Natural killer cell treated with Interleukin-12 subunit alpha and Interleukin-12 subunit beta and Interleukin-15 and Interleukin-18, amount 100 ng/mL, for 72 hours (primary cell): Measurements from ENCODE around the gene GRK6. TPM values are rescaled to one million over a fixed set of nuclear protein-coding genes. Genes with fewer than 3 reads are reported as not detected.
A peak's percentile ranks its signal among the peaks of the same experiment; 100 is the strongest.

ENCODE experiments used
- ATAC-seq, 2 donors: fragments of 150-1000 bp; cut with Tn5 transposase in 1 of 2; sonication (Bioruptor Pico), chemical (Tn5 transposase) in 1 of 2; 2 replicates each; pipeline ENCODE4 v1.10.0; 2021
- DNase-seq: peaks from one replicate; pipeline ENCODE4 v3.0.0; 2022; ENCODE audit warnings: low spot score
- H3K27ac Mint-ChIP-seq, 2 donors: 1 replicate in 1 of 2; 2 replicates in 1 of 2; pipeline ENCODE4 v1.8.0; 2022; ENCODE audit warnings: mixed read lengths in 2 of 2, mild to moderate bottlenecking in 1 of 2, moderate library complexity in 1 of 2
- H3K27me3 Mint-ChIP-seq, 2 donors: 1 replicate in 1 of 2; 2 replicates in 1 of 2; pipeline ENCODE4 v1.8.0; 2022; ENCODE audit warnings: mixed read lengths in 2 of 2
- H3K36me3 Mint-ChIP-seq: one replicate; pipeline ENCODE4 v1.8.0; 2022; ENCODE audit warnings: mixed read lengths
- H3K4me1 Mint-ChIP-seq, 2 donors: 1 replicate in 1 of 2; 2 replicates in 1 of 2; pipeline ENCODE4 v1.8.0; 2022; ENCODE audit warnings: low read depth in 2 of 2, mixed read lengths in 2 of 2, mild to moderate bottlenecking in 1 of 2
- H3K4me3 Mint-ChIP-seq: one replicate; pipeline ENCODE4 v1.8.0; 2022; ENCODE audit warnings: mixed read lengths
- H3K9me3 Mint-ChIP-seq: 2 replicates; pipeline ENCODE4 v1.8.0; 2022; ENCODE audit warnings: mixed read lengths
- total RNA-seq, 2 donors: library from RNA; stranded (reverse); gene quantifications; one replicate each; pipeline ENCODE4 v1.2.3, GENCODE V29; 2022

GRK6 gene
- total RNA-seq, 2 donors from 2014 or later, result 58.1 to 113 TPM

DNA sequence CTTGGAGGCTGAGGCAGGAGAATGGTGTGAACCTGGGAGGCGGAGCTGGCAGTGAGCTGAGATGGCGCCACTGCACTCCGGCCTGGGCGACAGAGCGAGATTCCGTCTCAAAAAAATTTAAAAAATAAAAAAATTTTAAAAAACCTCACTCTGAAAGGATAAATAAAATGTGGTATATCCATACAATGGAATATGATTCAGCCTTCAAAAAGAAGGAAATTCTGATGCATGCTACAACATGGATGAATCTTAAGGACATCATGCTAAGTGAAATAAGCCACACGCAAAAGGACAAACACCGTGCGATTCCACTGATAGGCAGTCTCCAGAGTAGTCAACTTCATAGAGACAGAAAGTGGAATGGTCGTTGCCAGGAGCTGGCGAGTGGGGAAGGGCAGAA lies 38.6 kb downstream of the GRK6 start:
- Mint-ChIP-seq H3K9me3 (no peaks in the 10 kb centered on the region), H3K27ac (no peak overlapping the region), H3K4me3 (no peak overlapping the region), H3K27me3 (no peaks in the 10 kb centered on the region), H3K36me3 (no peaks in the 10 kb centered on the region), H3K4me1 (peaks cover 10 to 13% of the 10 kb centered on the region in 2 donors)
- ATAC-seq (no peak), DNase-seq (no peak)

DNA sequence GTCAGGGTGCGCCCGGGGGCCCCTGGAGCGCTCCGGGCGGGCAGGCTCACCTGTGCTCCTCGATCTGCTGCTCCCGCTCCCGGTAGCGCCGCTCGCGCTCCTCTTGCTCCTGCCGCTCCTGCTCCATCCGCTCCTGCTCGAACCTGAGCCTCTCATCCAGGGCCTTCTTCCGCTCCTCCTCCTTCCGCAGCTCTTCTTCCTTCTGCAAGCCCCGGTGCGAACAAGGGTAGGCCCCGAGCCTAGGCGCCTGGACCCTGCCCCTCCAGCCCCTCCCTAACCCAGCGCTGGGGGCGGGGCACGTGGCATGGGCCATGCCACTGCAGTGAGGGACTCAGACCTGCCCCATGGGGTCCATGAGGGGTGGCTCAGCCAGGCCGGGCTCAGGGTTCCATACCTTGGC lies 40.4 kb downstream of the GRK6 start:
- H3K27ac Mint-ChIP-seq, result no peak overlapping the region
- H3K4me3 Mint-ChIP-seq, result no peak overlapping the region
- no peaks in the 10 kb centered on the region for H3K27me3 Mint-ChIP-seq
- no peak for DNase-seq
- H3K9me3 Mint-ChIP-seq, result no peaks in the 10 kb centered on the region
- H3K4me1 Mint-ChIP-seq, result peaks cover 11 to 22% of the 10 kb centered on the region in 2 donors
- H3K36me3 Mint-ChIP-seq, result no peaks in the 10 kb centered on the region
- ATAC-seq, result no peak

DNA sequence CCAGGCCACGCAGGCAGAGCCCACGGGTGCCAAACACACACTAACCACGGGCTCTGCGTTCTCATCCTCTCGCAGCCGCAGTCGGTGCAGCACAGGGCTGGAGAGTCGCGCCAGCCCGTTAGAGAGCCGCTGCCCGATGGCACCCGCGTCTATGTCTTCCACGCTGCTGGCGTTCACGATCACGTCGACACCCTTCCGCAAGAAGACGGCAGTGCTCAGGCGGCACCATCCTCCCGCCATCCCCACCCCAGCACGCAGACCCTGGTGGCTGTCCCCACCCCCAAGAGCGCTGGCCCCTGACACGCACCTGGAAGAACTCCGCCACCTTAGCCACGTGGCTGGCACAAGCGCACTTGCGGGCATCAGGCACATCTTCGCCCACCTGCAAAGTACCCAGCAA lies 41.0 kb downstream of the GRK6 start:
- Mint-ChIP-seq H3K4me3 (no peak overlapping the region), H3K9me3 (no peaks in the 10 kb centered on the region), H3K4me1 (peaks cover 11 to 25% of the 10 kb centered on the region in 2 donors), H3K27ac (no peak overlapping the region), H3K27me3 (no peaks in the 10 kb centered on the region), H3K36me3 (no peaks in the 10 kb centered on the region)
- ATAC-seq (no peak), DNase-seq (no peak)

DNA sequence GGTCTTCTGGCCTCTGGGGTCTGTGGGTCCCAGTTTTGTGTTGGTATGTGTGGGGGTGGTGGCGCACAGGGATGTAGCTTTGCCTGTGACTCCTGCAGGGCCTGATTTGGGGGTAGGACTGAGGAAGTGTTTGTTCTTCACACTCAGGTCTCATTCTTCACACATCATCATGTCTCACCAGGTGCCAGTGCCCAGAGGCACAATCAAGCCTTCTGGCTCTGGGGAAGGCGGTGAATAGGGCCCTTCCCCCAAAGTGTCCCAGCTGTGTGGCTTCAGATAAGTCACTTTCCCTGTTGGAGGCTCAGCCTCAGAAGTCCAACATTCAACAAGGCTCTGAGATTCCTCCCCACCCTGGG lies 41.8 kb downstream of the GRK6 start:
- H3K36me3 Mint-ChIP-seq, result no peaks in the 10 kb centered on the region
- H3K9me3 Mint-ChIP-seq, result no peaks in the 10 kb centered on the region
- DNase-seq (no peak), ATAC-seq (no peak)
- no peak overlapping the region for H3K27ac Mint-ChIP-seq
- no peaks in the 10 kb centered on the region for H3K27me3 Mint-ChIP-seq
- no peak overlapping the region for H3K4me3 Mint-ChIP-seq
- H3K4me1 Mint-ChIP-seq, result peaks cover 6 to 25% of the 10 kb centered on the region in 2 donors

DNA sequence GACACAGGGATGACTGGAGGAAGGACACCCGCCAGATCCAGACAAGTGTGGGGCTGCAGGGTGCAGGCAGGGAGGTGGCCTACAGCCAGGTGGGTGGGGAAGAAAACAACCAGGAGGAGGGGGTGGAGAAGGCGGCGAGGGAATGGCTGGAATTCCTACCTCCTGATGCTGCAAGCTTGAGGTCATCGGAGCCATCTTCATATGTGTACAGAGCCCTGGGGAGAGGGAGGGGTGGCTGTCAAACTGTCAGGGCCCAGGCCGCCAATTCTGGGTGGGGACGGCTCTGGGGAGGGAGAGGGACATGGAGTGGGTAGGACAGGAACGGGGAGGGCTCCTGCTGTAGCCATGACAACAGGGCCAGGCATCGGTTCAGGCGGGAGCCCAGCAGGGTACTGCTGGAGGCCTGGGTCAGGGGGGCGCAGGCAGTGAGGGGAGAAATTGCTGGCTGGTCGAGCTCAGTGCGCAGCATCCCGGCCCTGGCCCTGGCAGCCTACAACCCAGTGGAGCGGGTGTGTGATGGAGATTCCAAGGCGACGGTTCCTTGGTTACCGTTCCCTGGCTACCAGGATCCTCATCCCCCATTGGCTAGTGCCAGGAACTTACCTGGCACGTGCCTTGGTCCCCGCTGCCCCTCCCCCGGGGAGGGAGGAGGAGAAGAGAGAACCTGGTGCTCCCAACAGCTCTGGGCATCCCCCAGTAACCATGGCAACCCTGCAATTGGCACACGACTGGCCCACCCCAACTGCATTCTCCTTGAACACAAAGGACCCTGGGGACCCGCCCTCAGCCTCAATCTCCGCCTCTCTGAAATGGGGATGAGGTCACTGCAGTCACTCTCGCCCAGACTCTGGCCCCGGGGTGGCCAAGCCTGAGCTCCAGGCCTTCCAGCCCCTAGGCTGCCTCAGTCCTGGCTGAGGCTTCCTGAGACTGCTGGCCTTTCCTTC lies 42.5 kb downstream of the GRK6 start:
- DNase-seq (no peak), ATAC-seq (no peak)
- H3K4me3 Mint-ChIP-seq, result no peak overlapping the region
- H3K27me3 Mint-ChIP-seq, result peaks cover under 1 to 3% of the 10 kb centered on the region in 2 donors
- H3K36me3 Mint-ChIP-seq, result no peaks in the 10 kb centered on the region
- H3K9me3 Mint-ChIP-seq, result no peaks in the 10 kb centered on the region
- H3K4me1 Mint-ChIP-seq, result peaks cover 8 to 27% of the 10 kb centered on the region in 2 donors
- no peak overlapping the region for H3K27ac Mint-ChIP-seq

DNA sequence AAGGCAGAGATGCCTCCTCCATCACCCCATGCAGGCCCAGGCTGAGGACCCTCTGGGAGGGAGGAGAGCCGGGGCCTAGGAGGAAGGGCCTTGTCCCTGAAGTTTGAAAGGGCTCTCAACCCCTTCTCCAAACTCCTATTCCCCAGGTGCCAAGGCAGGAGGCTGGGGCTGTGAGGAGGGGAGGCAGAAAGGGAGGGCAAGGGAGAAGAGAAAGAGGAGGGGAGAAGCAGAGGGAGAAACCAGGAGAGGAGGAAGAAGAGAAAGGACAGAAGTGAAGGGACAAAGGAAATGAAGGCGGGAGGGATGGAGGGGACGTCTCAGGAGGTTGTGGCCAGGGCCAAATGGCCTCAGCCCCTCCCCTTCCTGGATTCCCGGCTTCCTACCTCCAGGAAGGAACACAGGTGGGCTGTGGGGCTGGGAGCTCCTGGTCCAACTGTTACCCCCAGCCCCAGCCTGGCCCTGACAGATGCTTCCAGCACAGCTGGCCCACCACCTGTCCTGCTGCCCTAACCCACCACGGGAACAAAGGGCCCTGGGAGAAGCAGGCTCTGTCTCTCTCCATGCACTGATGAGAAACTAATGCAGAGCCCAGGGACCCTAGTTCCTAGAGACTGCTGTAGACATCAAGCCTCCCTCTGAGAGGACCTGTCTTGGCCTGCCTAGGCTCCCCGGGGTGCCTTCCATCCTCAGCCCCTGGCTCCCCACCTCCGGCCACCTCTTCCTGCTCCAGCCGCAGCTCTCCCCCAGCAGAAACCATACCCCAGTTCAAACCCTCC lies 43.5 kb downstream of the GRK6 start:
- Mint-ChIP-seq H3K4me3 (no peak overlapping the region), H3K27ac (peak overlapping the region in 1 of 2 donors; percentile 50), H3K27me3 (peaks cover 5 to 8% of the 10 kb centered on the region in 2 donors), H3K4me1 (peaks cover 17 to 34% of the 10 kb centered on the region in 2 donors), H3K36me3 (no peaks in the 10 kb centered on the region), H3K9me3 (no peaks in the 10 kb centered on the region)
- DNase-seq (no peak), ATAC-seq (no peak)

DNA sequence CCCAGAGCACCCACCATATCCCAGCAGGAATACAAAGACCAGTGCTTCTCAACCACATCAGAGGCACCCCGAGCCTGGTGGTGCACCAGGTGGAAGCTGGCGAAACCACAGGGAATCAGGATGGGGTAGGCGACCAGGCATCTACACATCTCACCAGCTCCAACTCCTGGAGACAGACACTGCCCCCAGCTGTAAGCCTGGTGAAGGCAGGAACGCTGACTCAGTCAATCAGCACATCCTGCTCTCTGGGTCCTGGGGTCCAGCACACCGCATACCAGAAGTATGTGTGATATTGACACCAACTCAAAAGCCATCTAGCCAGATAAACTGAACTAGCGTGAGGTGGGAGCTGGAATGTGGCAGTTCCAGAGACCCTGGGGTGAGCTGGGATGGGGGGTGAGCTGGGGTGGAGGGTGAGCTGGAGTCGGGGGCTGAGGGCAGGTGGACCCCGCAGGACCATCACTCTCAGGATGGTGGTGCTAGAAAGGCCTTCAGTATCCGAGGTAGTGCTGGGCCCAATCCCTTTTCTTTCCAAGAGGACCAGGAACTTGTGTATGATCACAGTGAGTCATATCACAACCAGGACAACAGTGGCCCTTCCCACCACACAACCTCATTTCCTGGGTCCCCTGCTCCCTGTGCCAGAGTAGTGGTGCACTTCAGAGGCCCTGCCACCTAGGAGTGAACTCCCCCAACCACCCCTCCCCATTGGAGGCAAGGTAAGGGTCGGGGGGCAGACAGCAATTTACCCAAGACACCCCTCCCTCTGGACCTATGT lies 44.5 kb downstream of the GRK6 start:
- peak overlapping the region; percentile 34 for H3K4me3 Mint-ChIP-seq
- peak overlapping the region in 1 of 2 donors; percentile 50 for H3K27ac Mint-ChIP-seq
- DNase-seq (no peak), ATAC-seq (peak in 1 of 2 donors; percentile 32)
- no peaks in the 10 kb centered on the region for H3K9me3 Mint-ChIP-seq
- H3K27me3 Mint-ChIP-seq, result peaks cover 7 to 8% of the 10 kb centered on the region in 2 donors
- H3K4me1 Mint-ChIP-seq, result peaks cover 23 to 38% of the 10 kb centered on the region in 2 donors
- no peaks in the 10 kb centered on the region for H3K36me3 Mint-ChIP-seq

DNA sequence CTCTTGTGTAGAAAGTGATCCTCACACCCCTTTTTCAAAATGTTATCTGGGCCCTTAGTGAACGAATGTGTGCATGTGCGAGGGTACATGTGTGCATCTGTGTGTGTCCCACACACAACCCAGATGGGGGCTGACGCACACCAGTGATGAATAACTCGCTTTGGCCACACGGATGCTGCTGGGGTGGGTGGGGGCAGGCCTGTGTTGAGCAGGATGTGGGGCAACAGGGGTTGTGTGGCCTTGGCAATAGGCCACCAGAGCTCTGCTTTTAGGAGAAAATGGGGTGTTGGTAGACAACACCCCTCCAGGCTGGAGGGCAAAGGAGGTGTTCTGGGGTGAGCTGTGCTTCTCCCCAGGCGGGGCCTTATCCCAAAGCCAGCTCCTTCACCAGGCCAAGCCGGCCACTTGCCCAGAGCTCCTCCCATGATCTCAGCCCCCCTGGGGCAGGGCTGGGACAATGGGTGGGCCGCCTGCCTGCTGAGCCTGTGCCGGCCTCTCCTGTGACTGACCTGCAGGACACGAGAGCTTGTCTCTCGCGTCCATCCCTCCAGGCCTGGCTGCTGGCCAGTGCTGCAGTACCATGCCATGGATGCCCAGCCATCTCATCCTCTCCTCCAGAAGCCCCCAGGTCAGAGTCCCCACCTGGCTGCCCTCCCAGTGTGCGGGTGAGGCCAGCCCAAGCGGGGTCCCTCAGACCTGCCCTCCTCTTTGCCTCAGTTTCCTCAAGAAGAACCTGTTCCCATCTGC lies 45.3 kb downstream of the GRK6 start:
- Mint-ChIP-seq H3K36me3 (no peaks in the 10 kb centered on the region), H3K9me3 (no peaks in the 10 kb centered on the region), H3K27ac (peak overlapping the region in 1 of 2 donors; percentile 43), H3K4me1 (peaks cover 29 to 42% of the 10 kb centered on the region in 2 donors), H3K27me3 (peaks cover 7 to 8% of the 10 kb centered on the region in 2 donors), H3K4me3 (peak overlapping the region; percentile 34)
- ATAC-seq (peak; percentile 72 to 75), DNase-seq (no peak)

DNA sequence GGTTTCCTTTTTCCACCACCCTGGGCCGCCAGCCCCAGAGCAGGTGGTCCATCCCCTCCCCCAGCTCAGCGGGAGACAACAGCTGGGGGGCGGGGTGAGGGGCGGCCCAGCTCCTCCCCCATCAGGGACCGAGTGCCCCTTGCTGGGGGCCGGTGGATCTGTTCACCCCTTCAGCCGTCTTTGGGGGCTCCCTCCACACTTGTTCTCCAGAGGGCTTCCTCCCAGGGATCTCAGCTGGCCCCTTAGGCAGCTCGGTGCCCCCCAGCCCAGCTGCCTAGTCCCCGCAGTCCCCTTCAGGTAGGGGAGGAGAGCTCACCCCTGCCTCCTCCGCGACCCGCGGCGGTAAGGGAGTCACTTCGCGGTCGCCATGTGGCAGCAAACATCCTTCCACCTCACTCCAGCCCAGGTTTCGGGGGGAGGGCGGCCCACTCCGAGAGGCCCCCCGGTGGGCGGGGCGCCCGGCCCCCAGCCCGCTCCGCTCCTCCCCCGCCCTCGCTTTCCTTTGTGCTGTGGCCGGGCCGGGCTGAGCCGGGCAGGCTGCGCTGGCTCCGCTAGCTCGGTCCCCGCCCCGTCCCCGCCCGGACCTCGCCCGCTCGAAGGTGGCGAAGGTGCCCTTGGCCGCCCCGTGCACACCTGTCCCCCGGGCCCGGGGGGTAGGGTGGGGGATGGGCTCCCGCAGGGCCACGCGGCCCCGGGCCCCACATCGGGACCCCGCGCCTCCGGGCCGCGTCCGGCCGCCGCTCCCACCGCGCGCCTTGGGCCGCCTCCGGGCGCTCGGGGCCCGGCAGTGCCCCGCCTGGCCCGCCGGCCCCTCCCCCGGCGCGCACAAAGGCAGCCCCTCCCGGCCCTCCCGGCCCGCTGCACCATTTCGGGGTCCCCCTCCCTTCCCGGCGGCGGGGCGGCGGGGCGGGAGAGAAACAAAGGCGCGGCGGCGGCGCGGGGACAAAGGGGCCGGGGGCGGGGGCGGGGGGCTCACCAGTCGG lies 46.3 kb downstream of the GRK6 start:
- peaks cover 29 to 42% of the 10 kb centered on the region in 2 donors for H3K4me1 Mint-ChIP-seq
- DNase-seq, result no peak

DNA sequence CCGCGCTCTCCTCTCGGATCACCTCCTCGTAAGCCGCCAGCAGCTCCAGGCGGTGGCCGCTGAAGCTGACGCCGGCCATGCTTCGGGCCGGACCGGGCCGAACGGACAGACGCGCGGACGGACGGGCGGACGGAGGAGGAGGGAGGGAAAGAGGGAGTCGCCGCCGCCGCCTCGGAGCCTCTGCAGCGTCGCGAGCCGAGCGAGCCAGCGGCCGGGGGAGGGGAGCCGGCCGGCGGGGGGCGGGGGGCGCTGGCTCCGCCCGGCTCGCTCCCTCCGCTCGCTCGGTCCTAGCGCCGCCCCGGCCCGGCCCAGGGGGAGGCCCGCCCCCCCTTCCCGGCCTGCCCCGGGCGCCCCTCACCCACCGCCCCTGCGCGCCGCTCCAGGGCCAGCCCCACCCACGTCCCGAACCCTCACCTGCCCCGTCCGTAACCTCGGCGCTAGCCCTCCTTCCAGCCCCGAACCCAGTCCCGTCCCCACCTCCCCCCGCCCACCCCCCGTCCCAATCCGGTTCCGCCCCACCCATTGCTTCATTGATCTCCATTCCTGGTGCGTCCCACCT lies 47.0 kb downstream of the GRK6 start, which contains the start of gene DBN1:
Gene DBN1 (minus strand): TSS at position 192 of the 559 bp plus-strand sequence. CDS start 113 bp downstream, at position 79.
- DNase-seq, result no peak
- Mint-ChIP-seq H3K4me1 (peaks cover 30 to 40% of the 10 kb centered on the region in 2 donors), H3K36me3 (no peaks in the 10 kb centered on the region), H3K4me3 (peak within 1 kb of the TSS; percentile 80), H3K27ac (peak within 1 kb of the TSS in 1 of 2 donors; percentile 64), H3K9me3 (no peaks in the 10 kb centered on the region), H3K27me3 (peaks cover 7 to 8% of the 10 kb centered on the region in 2 donors)
- ATAC-seq, result peak; percentile 31 to 38

More for the DNA sequence above, 46.3 kb downstream of the GRK6 start:
- Mint-ChIP-seq H3K9me3 (no peaks in the 10 kb centered on the region), H3K4me3 (peak overlapping the region; percentile 25), H3K36me3 (no peaks in the 10 kb centered on the region), H3K27ac (peak overlapping the region in 1 of 2 donors; percentile 43), H3K27me3 (peaks cover 7 to 8% of the 10 kb centered on the region in 2 donors)
- peak; percentile 57 to 61 for ATAC-seq

DNA sequence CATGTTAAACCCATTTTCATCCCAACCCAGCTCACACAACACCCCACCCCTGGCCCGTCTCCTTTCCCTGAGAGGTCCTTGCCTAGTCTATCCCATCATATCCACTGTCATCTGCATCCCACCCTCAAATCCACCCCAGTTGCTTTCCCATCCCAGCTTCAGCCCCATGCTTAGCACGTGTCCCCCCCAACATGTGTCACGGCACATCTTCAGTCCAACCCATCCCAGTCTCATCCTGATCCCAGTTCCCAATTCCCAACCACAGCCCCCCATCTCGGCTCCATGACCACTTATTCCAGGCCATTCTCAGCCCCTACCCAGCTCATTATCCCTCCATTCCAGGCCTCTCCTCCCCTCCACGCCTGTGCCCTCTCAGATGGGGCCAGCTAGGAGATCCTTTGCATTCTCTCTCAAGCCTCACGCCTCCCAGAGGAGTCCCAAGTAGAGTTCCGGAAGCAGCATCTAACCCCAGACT lies 47.6 kb downstream of the GRK6 start:
- DNase-seq, result no peak
- peaks cover 36 to 40% of the 10 kb centered on the region in 2 donors for H3K4me1 Mint-ChIP-seq
- ATAC-seq, result no peak
- no peaks in the 10 kb centered on the region for H3K36me3 Mint-ChIP-seq
- no peaks in the 10 kb centered on the region for H3K9me3 Mint-ChIP-seq
- peak overlapping the region; percentile 80 for H3K4me3 Mint-ChIP-seq
- H3K27ac Mint-ChIP-seq, result peak overlapping the region in 1 of 2 donors; percentile 64
- peaks cover 7 to 8% of the 10 kb centered on the region in 2 donors for H3K27me3 Mint-ChIP-seq
